MV-4-11 (cell line): ENCODE measurements around the gene STN1.

Source experiments
- DNase-seq: peaks from one replicate; lab custom pipeline; 2025; lab: John Stamatoyannopoulos, UW

STN1 gene

DNA sequence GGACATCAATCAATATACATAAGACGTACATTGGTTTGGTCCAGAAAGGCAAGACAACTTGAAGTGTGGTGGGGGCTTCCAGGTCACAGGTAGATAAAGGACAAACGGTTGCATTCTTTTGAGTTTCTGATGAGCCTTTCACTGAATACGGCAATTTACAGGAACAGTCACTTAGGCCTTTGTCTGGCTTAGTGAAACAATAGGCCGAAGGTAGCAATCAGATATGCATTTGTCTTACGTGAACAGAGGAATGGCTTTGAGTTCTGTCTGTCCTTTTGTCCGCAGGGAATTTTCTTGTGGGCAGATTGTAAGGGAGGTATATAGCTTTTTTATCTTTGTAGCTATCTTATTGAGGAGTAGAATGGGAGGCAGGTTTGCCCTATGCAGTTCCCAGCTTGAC lies 10.8 kb upstream of the STN1 start:
- DNase-seq = no peak

DNA sequence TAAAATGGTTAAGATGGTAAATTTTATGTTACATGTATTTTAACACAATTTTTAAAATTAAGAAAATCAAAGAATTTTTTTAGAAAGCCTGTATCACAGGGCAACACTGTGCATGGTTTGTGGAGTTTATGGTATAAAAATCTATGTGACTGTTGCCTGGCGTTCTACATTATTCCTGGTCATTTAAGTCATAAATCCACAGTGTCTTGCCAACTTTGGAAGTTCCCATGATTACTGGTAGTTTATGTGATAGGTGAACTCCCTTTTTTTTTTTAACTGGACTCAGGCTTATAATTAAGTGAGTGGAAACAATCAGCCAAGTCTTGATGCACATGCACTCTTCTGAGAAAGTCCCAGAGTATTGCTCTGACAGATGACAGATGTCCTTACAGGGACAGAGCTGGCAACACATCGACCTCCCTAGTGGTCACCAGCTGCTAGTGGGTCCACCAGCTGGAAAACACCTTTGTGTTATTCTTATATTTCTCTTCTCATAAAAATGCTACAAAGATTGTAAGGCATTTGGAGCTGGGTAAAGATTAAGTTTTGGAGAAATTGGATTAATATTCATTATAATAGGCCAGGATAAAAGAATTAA lies 8.8 kb upstream of the STN1 start:
- no peak for DNase-seq

DNA sequence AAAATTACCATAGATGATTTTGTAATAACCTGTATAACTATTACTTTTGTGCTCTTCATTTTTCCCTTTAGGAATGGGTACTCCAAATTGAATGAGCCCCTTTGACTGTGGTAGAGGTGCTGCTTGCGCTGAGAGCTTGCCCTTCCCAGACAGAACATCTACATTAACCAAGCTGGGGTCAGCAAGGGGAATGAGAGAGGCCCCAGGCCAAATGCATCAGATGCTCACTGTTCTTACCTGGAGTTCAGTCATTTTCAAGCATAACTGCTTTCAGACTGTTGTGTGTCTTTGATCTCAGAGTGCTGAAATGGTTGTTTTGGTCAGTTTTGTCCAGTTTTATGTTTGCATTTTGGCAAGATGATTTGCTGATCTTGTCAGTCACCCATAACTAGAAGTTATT lies 7.6 kb upstream of the STN1 start:
- DNase-seq = no peak

DNA sequence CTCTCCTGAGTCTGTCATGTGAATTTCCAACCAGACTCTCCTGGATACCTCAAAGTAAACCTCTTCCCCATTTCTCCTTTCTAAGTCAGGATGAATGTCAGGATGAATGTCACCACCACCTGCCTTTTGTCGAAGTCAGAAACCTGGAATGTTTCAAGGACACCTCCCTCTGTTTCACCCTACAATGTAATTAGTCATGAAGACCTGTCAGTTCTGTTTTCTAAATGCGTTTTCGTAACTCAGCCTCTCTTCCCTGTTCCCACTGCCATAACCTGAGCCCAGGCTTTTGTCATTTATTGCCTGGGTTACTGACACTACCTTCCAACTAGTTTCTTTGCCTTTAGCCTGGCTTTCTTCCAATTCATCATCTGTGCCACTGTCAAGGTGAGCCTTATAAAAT lies 5.5 kb upstream of the STN1 start:
- no peak for DNase-seq

DNA sequence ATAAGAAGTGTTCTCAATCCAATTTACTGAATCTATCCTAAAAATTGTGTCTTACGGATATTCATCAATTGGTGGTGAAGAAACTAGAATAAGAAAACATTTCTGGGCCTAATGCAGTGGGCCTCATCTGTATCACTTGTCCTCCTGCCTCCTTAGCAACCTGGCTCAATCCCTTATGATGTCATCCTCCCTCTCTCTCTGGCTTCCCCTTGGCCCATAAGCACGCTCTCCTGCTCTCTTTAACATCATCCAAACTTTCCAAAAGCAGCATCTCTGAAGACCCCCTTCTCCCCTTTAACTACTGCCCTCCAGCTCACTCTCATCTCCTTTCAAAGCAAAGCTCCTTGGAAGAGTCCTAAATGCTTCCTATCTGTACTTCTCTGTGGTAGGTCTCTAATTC lies 4.7 kb upstream of the STN1 start:
- no peak for DNase-seq

DNA sequence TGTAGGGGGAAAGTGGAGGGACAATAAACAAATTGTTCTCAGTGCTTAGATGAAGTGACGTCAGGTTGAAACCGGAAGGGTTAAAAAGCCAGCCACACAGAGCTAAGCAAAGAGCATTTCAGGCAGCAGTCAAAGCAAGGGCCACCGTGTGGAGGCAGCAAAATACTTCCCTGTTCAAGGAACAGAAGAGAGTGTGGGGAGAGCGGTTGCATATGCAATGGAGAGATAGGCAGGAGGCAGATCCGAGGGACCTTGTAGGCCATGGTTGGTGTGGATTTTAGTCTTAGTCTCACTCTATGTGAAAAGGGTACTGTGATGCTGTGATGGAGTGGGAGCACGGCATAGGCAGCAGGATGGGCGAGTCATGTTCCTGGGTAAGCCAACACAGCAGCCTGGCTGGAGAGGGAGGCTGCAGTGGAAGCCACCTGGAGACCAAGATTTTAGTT lies 3.8 kb upstream of the STN1 start:
- DNase-seq = peak; percentile 87

DNA sequence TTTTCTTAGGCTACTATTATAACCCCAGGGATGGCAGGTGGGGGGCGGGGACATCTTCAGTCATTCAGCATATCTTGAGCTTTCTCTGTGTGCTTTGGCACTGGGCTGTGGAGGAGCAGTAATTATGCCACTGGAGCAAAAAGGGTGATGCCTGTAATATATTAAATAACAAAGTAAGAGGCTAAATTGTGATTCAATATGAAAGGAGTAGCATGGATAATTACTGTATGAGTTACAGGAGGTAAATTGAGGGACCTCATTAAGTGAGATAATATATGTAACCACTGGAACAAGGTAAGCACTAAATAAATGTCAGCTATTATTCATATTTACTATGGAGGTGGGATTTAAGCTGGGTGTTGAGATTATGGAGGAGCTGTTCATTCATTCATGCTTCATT lies 3.3 kb upstream of the STN1 start:
- no peak for DNase-seq

DNA sequence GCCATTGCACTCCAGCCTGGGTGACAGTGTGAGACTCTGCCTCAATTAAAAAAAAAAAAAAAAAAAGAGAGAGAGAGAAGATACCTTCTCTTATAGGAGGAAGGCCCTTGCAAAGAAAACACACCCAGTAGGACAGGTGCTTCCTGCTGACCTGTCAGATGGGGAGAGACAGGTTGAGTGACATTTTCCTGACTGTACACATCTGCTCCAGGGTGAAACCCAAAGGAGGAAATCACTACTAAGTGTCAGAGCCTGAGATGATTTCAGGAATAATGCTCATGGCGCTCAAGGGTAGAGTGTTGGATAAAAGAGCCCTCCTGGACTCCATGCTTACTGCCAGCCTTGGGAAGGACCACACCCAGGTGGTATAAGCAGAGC lies 1.7 kb upstream of the STN1 start:
- no peak for DNase-seq

DNA sequence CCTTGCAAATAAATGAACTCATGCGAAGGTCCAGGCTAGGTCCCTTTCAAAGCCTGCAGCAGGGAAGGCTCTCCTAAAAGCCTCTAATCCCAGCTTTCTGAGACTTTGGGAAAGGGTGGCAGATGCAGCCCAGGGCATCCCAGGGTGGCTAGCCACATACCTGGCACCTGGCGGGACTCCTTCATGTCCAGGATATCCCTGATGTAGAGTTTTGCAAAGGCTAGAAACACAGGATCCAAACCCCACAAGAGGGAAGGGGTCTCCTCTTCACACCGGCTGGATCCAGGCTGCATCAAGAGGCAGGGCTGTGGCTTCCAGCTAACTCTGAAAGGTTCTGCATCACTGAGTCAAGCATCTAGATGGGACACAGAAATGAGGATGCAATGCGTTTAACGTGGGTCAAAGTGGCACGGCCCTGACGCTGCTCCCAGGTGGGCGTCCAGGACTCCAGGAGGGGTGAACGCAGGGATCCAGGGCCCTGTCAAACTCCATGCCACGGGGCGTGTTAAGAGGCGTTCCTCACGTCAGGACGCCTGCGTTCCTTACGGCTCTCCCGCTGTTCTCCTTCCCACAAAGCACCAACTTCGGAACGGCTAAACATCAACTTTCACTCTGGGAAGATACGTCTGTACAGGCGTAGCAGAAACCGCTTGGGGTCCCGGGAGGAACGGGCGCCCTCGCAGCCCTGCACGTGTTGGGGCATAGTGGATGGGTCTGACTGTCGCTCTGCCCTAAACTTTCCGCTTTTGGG lies 507 bp downstream of the STN1 start:
- peak; percentile 61 for DNase-seq

DNA sequence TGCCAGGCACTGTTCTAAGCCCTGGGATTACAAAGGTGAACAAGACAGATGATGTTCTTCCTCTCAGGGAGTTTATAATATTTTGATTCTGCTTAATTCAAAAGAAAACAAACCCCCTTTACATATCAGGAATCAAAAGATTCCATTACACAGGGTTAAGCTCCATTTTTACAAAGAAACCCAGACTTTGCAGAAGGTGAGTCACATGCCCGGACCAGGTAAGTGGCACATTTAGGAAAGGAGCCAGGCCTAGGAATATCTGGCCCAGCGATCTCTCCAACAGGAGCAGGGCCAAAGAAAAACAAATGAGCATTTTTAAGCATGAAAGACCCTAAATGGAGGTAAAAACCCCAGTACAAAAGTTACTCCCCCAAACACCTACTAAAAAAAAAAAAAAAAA lies 1.1 kb downstream of the STN1 start:
- no peak for DNase-seq

DNA sequence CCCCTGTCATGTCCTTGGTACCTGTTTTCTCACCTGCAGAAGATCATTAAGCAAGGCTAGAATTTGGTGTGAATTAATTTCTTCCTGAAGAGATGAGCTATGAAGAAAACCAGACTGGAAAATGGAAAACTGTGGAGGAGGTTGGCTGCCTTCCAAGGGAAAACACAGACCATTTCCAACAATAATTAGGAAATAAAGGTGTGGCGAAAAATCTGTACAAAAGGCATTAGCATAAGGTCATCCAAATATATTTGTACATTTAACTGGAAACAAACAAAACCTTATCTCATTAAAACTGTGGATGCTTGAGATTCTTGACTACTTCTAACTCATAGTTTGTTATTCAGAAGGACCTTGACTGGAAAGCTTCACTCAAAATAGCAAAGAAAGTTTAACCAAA lies 1.7 kb downstream of the STN1 start:
- DNase-seq = no peak

DNA sequence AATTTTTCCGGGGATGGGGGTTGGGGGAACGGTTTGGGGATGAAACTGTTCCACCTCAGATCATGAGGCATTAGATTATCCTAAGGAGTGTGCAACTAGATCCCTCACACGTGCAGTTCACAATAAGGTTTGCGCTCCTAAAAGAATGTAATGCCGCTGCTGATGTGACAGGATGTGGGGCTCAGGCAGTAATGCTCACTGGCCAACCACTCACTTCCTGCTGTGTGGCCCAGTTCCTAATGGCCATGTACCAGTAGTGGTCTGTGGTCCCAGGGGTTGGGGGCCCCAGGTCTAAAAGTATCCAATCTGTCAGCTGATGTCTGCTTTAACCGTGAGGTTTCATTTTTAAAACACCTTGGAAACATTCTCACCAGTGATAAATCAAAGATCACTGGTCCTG lies 2.2 kb downstream of the STN1 start:
- DNase-seq = peak; percentile 53

DNA sequence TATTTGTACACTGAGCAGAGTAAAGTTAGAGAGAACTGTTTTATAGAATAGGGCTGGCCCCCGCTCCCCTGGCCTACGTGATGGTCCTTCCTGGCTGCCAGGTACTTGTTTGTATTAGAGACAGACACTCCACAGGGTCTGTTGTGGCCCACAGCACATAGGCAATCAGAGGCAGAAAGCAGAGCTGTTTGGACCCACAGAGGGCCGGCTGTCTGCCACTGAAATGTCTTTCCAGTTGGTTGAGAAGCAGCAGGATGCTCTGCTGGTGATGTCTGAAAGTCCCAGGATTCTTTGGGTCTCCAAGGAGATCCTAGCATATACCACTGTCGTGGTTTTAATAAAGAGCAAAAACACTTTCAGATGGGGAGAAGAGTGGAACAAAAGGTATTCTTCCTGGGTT lies 5.2 kb downstream of the STN1 start:
- DNase-seq = no peak

DNA sequence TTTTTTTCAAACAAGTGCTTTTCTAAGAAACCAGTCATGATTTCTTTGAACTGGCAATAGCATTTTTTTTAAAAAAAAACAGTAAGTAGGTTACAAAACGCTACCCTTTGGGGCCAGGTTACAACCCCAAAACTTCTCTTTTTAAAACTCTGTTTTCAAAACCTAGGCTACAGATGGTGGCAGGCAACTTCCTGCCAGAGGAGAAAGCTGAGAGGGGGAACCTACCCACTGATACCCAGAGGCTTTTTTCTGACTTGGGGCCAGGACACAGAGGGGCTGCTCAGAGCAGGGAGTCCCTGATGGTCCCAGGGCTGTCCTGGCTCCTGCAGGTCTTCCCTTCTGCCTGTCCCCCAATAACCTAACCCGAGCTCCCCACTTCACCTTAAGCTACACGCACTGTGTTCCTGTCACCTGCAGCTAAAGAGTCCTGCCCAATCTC lies 6.9 kb downstream of the STN1 start:
- peak; percentile 92 for DNase-seq

DNA sequence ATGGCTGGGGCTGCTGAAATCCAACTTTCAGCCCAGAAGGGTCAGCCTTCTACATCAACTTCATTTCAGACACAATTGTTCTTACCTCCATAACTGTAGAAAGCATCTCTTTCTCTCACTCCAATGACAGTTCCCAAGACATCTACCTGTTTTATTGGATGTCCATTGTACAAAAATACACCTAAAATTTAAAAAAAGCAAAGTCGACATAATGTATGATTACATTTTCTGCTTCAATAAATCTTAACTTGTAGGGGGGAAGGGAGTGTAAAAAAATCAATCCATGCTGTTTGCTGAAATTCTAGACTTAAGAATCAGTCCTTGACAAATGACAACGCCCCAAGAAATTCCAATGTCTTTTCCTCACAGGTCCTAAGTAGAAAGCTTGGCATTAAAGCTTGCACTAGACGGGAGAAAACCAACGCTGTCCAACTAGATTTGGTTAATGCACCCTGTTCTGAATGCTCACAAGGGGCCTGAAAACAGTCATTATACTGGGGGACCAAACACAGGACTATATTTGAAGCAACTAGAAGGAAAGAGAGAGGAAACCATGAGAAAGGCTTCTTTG lies 7.5 kb downstream of the STN1 start:
- DNase-seq = no peak

DNA sequence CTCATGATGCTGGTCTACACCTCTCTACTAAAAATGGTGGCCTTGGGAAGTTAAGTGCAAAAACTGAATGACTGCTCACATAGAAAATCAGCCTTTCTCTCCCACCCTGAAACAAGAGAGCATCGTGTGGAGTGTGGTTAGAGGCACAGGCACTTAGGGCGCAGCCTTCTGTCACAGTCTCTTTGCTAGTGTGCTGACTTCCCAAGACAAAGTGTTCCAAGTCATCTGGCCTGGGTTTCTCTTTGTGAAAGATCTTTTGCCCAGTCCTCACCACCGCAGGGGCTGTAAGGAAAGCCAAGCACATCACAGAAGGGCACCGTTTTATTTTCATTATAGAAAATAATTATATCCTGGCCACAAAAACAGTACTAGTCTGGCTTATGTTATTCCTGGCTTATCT lies 12.5 kb downstream of the STN1 start:
- DNase-seq = no peak

DNA sequence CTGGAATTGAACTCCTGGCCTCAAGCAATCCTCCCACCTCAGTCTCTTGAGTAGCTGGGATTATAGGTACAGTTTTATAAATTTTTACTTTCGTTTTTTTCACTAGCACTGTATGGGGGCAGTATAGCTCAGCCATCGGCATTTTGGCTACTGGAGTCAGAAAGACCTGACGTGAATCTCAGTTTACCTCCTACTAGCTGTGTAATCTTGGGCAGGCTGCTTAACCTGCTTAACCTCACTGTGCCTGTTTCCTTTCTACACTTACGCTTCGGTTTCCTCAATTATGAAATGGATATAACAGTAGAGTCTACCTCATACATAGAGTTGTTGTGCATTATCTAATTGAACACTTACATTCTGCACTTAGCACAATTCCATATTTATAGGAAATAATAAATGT lies 16.7 kb downstream of the STN1 start:
- DNase-seq = no peak

DNA sequence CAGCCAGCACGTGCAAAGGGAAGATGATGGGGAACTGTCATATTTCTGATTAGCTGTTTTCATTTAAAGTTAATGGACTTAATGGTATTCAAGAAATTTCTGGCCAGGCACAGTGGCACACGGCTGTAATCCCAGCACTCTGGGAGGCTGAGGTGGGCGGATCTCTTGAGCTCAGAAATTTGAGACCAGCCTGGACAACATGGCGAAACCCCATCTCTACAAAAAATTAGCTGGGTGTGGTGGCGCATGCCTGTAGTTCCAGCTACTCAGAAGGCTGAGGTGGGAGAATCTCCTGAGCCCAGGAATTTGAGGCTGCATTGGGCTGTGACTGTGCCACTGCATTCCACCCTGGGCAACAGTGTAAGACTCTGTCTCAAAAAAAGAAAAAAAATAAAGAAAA lies 18.7 kb downstream of the STN1 start:
- DNase-seq = no peak

DNA sequence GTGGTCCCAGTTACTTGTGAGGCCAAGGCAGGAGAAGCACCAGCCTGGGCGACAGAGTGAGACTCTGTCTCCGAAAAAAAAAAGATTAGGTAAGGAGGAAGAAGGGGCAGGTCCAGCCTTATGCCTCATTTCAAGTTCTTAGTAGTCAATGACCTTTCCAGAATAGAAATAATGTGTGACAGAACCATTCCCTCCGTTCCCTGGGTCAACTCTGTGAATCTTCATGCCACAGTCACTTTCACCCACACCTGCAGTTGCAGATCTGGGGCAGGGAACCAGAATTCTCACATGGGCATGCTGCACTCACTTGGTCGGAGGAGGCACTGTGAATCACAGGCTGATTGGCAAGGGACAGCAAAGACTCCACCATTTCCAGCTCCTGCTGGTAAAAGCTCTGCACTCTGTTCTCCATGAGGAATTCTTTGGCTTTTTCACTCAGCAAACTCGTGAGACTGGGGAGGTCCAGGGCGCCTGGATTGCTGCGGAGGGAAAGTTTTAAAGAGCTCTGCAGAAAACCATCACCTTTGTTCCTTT lies 20.7 kb downstream of the STN1 start:
- no peak for DNase-seq

DNA sequence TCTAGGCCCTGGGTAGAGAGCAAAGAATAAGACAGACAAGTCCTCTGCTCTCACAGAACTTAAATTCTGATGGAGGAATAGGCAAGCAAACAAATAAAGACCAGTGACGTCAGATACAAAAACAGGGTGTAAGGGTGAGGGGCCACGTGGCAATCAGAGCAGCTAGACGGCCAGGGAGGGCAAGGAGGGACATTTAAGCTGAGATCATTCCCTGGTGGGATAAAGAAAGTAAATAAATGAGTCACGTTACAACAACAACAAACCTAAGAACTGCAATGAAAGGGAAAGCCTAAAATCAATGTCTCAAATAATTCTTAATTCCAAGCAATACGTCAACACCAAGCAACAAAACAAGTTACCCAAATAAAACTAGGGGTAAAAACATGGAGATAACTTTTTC lies 21.8 kb downstream of the STN1 start:
- no peak for DNase-seq

DNA sequence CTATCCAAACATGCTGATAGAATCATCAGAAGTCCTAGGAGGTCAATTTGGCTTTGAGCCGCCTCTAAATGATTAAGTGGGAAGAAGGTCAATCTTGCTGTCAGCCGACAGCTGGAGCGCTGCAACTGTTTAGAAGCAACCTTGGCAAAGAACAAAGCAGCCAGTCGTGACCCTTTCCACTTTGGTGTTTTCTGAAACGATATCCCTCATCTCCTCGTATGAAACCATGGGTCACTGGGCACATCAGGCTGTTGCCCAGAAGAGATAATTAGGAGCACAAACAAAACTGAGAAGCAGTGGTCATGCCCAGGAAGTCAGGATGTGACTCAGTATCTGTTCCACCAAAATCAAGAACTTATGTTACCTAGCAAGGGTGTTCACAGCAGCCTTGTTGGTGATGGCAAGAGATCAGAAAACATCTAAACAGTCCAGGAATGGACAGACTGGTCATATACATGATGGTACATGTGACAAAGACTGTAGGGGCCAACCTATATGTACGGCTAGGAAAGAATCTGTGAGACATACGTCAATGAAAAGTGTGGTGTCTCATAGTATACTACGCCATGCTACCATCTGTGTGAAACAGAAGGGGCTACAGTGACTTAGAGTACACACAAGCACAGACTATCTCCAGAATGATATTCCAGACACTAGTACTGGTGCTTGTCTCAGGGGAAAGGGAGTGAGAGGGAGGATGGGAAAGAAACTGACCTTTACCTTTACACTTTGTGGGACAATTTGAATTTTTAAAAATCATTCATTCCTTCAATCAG lies 22.4 kb downstream of the STN1 start:
- no peak for DNase-seq

DNA sequence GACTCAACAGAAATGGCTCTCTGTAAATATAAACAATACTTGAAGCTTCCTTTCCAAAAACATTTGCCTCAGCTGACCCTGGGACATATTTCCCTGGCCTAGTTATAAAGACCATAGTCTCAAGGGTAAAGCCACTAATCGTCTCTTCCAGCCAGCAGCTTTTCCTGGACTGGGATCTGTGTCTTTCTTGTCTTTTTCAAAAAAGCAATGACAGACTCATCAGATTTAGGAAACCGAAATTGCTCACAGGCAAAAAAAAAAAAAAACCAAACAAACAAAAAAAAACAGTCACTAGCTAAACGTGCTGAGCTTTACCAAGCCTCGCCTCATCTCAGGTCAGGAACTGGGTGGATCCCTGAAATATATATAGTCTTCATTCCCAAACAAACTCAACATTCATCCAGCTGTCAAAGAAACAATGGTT lies 23.5 kb downstream of the STN1 start:
- no peak for DNase-seq

DNA sequence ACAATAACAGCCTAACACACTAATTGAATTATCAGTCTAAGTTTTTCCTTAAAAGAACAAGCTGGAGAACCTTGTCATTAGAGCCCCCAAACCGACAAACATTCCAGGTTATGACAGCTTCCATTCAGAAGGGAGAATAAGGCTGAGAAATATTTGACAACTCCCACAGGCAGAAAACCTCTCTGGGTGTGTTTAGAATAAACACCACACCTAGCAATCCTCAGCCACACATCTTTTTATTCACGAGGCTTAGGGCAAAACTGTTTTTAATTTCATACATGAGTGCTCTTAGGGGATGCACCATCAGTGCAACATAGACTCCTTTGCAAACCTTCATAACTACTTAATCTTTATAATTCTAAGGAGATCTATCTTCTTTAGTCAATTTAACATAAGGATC lies 24.2 kb downstream of the STN1 start:
- no peak for DNase-seq
